ENCODE results near the gene CADM1.

GRCh38 chr11:115190196-115190595 lies 314.0 kb downstream of the CADM1 start:
- TF ChIP-seq CTCF (conservative IDR thresholded peaks at IDR 0.05 in 1 of 2, IDR thresholded peaks at IDR 0.05 in 1 of 2; ENCODE audit: extremely low read depth in 1 of 2, insufficient read depth in 1 of 2, low read depth in 1 of 2, low read length in 2 of 2) (no peak), EZH2 (IDR thresholded peaks at IDR 0.05; ENCODE audit: borderline replicate concordance, low read length) (no peak)
